ENCODE data around the gene PLSCR5.

The PLSCR5 gene

GRCh38 chr3:146605106-146605505, at the start of gene PLSCR5:
PLSCR5 (minus strand) TSS chr3:146605346; CDS start chr3:146605212, 134 bp downstream.
- no peak for DNase-seq (ENCODE audit: low spot score)

- no peak for DNase-seq (ENCODE audit: low spot score)
Observed at GRCh38 chr3:146653978-146654377, 48.8 kb upstream of the PLSCR5 start.

- no peak for DNase-seq (ENCODE audit: low spot score)
Observed at GRCh38 chr3:146650691-146651442, 45.7 kb upstream of the PLSCR5 start.

GRCh38 chr3:146646261-146646660, 41.1 kb upstream of the PLSCR5 start:
- DNase-seq (ENCODE audit: low spot score), result no peak

- DNase-seq (ENCODE audit: low spot score), result no peak
Observed at GRCh38 chr3:146640955-146641867, 36.1 kb upstream of the PLSCR5 start.

- no peak for DNase-seq (ENCODE audit: low spot score)
Observed at GRCh38 chr3:146640361-146640760, 35.2 kb upstream of the PLSCR5 start.

- DNase-seq (ENCODE audit: low spot score), result no peak
Observed at GRCh38 chr3:146638718-146639117, 33.6 kb upstream of the PLSCR5 start.

- no peak for DNase-seq (ENCODE audit: low spot score)
Observed at GRCh38 chr3:146637871-146638270, 32.7 kb upstream of the PLSCR5 start.

- DNase-seq (ENCODE audit: low spot score), result no peak
Observed at GRCh38 chr3:146636881-146637280, 31.7 kb upstream of the PLSCR5 start.

- no peak for DNase-seq (ENCODE audit: low spot score)
Observed at GRCh38 chr3:146634346-146634745, 29.2 kb upstream of the PLSCR5 start.

GRCh38 chr3:146628671-146629070, 23.5 kb upstream of the PLSCR5 start:
- DNase-seq (ENCODE audit: low spot score), result no peak

GRCh38 chr3:146626403-146627122, 21.4 kb upstream of the PLSCR5 start:
- no peak for DNase-seq (ENCODE audit: low spot score)

GRCh38 chr3:146625186-146625775, 20.1 kb upstream of the PLSCR5 start:
- DNase-seq (ENCODE audit: low spot score), result no peak

GRCh38 chr3:146621723-146622122, 16.6 kb upstream of the PLSCR5 start:
- no peak for DNase-seq (ENCODE audit: low spot score)

GRCh38 chr3:146612015-146612414, 6.9 kb upstream of the PLSCR5 start:
- DNase-seq (ENCODE audit: low spot score), result no peak

GRCh38 chr3:146611096-146611495, 6.0 kb upstream of the PLSCR5 start:
- DNase-seq (ENCODE audit: low spot score), result no peak

- no peak for DNase-seq (ENCODE audit: low spot score)
Observed at GRCh38 chr3:146598535-146598934, 6.6 kb downstream of the PLSCR5 start.

GRCh38 chr3:146594843-146595482, 10.2 kb downstream of the PLSCR5 start:
- no peak for DNase-seq (ENCODE audit: low spot score)

GRCh38 chr3:146593776-146594175, 11.4 kb downstream of the PLSCR5 start:
- no peak for DNase-seq (ENCODE audit: low spot score)

GRCh38 chr3:146590521-146590920, 14.6 kb downstream of the PLSCR5 start:
- no peak for DNase-seq (ENCODE audit: low spot score)

- DNase-seq (ENCODE audit: low spot score), result no peak
Observed at GRCh38 chr3:146589899-146590508, 15.1 kb downstream of the PLSCR5 start.
